ENCODE data around the gene CGREF1. TPM values are rescaled to one million over a fixed set of nuclear protein-coding genes. Genes with fewer than 3 reads are reported as not detected.
"Not testable (repeated sequence)": the region's sequence is repeated elsewhere in the genome, so short reads cannot be mapped to it uniquely, and the experiment has no call there.

Gene CGREF1
- total RNA-seq, 4 donors from 2014 or later: 1.1 to 4.2 (median 2.6) TPM

DNA sequence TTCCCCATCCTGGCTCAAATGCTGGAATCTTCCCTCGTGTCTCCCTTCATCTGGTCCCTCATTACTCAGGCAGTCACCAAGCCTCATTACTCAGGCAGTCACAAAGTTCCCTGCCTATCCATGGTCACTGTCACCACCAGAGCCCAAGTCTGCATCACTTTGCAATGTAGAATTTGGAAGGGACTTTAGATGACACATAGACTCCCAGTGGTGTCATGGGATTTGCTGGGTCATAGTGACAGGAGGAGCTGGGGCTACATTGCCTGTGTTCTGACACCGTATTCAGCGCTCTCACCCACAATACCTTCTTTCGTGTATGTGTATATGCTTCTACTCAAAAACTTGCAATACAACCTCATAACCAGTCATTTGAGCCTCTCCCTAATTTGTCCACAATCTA is 42.6 kb downstream of the CGREF1 start:
- TF ChIP-seq, protein P1, sequence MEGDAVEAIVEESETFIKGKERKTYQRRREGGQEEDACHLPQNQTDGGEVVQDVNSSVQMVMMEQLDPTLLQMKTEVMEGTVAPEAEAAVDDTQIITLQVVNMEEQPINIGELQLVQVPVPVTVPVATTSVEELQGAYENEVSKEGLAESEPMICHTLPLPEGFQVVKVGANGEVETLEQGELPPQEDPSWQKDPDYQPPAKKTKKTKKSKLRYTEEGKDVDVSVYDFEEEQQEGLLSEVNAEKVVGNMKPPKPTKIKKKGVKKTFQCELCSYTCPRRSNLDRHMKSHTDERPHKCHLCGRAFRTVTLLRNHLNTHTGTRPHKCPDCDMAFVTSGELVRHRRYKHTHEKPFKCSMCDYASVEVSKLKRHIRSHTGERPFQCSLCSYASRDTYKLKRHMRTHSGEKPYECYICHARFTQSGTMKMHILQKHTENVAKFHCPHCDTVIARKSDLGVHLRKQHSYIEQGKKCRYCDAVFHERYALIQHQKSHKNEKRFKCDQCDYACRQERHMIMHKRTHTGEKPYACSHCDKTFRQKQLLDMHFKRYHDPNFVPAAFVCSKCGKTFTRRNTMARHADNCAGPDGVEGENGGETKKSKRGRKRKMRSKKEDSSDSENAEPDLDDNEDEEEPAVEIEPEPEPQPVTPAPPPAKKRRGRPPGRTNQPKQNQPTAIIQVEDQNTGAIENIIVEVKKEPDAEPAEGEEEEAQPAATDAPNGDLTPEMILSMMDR (IDR thresholded peaks at IDR 0.05): no peak
- TF ChIP-seq POLR2AphosphoS5 (IDR thresholded peaks at IDR 0.05) (no peak), POLR2A (IDR thresholded peaks at IDR 0.05) (no peak), EP300 (IDR thresholded peaks at IDR 0.05) (no peak)
- H3K27ac ChIP-seq: no peak overlapping the region
- H3K4me3 ChIP-seq: no peak overlapping the region
- H3K27me3 ChIP-seq: no peaks in the 10 kb centered on the region
- H3K9me3 ChIP-seq: no peaks in the 10 kb centered on the region
- no peaks in the 10 kb centered on the region for H3K36me3 ChIP-seq
- 77% methylated on average over 4 of the region's 4 CpGs for WGBS
- H3K4me1 ChIP-seq: peaks cover 45% of the 10 kb centered on the region
- no peak for DNase-seq (ENCODE audit: low spot score in 2 of 2)

GRCh38 chr2:27075566-27075871 is 43.4 kb downstream of the CGREF1 start:
- H3K4me3 ChIP-seq; H3K36me3 ChIP-seq; H3K9me3 ChIP-seq; H3K27ac ChIP-seq; DNase-seq (ENCODE audit: low spot score in 2 of 2); H3K27me3 ChIP-seq: not testable (repeated sequence)
- peaks cover 42% of the 10 kb centered on the region for H3K4me1 ChIP-seq
- WGBS: 80% methylated on average over 6 of the region's 6 CpGs

DNA sequence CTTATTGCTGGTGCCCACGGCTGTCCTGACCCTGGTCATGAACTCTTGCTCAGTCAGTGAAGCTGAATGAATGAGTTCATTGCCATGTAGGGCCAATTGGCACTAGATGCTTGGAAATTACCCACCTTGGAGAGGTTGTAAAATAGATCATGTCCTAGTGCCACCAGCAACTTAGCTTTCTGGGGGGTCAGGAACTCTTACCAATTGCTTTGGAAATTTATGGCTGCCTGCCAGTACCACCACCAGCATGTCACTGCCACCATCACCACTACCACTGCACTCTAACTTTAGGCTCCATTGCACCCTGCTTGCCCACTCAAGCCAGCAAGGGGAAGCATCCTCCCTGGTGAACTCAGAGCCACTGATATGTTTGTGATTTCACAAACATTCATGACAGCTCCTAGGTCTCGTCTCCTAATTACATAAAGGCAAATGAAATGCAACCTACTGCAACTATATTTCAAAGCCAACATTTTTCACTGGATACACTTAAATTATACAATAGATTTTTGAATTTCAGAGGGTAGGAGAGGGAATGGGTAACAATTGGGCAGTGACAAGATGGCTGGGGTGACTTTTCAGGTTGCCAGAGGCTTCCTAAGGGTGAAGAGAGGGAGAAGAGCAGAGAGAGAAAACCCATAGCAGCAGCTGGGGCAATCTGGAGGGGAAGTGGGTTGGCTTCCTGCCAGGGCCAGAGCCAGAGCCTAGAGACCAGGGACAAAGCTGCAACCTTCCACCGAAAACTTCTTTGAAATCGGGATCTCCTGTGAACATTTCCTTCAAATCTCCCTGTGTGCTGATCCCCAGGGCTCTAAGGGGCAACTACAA is 44.0 kb downstream of the CGREF1 start:
- 71% methylated on average over 3 of the region's 4 CpGs for WGBS
- TF ChIP-seq POLR2A (IDR thresholded peaks at IDR 0.05) (no peak), POLR2AphosphoS5 (IDR thresholded peaks at IDR 0.05) (no peak), EP300 (IDR thresholded peaks at IDR 0.05) (no peak)
- TF ChIP-seq, protein P1 (IDR thresholded peaks at IDR 0.05): no peak
- peaks cover 42% of the 10 kb centered on the region for H3K4me1 ChIP-seq
- no peaks in the 10 kb centered on the region for H3K9me3 ChIP-seq
- H3K27ac ChIP-seq: no peak overlapping the region
- H3K36me3 ChIP-seq: no peaks in the 10 kb centered on the region
- no peak overlapping the region for H3K4me3 ChIP-seq
- H3K27me3 ChIP-seq: no peaks in the 10 kb centered on the region
- no peak for DNase-seq (ENCODE audit: low spot score in 2 of 2)

DNA sequence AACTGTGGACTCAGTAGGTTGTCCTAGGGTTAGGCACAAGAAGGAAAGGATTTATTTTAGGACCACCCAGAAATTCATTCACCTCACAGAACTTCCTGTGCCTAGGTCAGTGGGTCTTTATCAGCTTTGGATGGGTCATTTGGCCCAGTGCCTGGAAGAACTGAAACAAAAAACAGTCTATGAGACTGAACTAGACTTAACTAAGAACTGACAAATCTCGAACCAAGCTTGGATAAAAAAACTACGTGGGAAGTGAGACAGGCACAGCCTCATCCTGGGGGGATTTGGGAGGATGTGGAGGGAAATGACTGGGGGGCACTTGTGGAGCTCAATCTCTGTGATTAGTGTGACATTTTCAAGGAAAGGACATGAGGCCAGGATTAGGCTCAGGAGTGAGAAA is 45.1 kb downstream of the CGREF1 start:
- Histone ChIP-seq H3K36me3 (peaks cover 5% of the 10 kb centered on the region), H3K4me3 (no peak overlapping the region), H3K4me1 (peaks cover 42% of the 10 kb centered on the region), H3K27ac (no peak overlapping the region), H3K9me3 (no peaks in the 10 kb centered on the region), H3K27me3 (no peaks in the 10 kb centered on the region)
- TF ChIP-seq, protein P1 (IDR thresholded peaks at IDR 0.05): no peak
- TF ChIP-seq EP300 (IDR thresholded peaks at IDR 0.05): no peak
- no peak for TF ChIP-seq POLR2A (IDR thresholded peaks at IDR 0.05)
- no peak for TF ChIP-seq POLR2AphosphoS5 (IDR thresholded peaks at IDR 0.05)
- DNase-seq (ENCODE audit: low spot score in 2 of 2): no peak
- WGBS: 64% methylated on average over 2 of the region's 2 CpGs

DNA sequence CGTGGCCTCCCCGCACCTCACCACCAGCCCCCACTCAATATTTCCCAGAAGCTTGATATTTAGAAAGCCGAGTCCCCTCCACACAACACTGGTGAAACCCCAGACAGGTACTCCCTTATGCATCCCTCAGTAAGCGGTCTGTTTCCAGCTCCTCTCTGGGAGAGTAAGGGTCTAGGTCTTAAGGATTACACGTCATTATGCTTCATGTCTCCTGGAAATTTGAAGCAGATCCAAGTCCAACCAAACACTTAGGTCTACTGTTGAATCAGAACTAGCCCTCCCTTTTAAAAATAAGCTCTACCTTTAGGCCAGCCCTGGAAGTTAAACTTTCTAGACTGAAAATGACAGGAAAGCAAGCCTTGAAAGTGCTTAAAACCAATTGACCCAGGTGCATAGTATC is 46.0 kb downstream of the CGREF1 start:
- Histone ChIP-seq H3K4me1 (peaks cover 46% of the 10 kb centered on the region), H3K9me3 (no peaks in the 10 kb centered on the region), H3K27ac (no peak overlapping the region), H3K27me3 (no peaks in the 10 kb centered on the region), H3K4me3 (no peak overlapping the region), H3K36me3 (peaks cover 12% of the 10 kb centered on the region)
- WGBS: 82% methylated on average over 5 of the region's 5 CpGs
- DNase-seq (ENCODE audit: low spot score in 2 of 2): no peak
- TF ChIP-seq POLR2A (IDR thresholded peaks at IDR 0.05) (no peak), POLR2AphosphoS5 (IDR thresholded peaks at IDR 0.05) (no peak), EP300 (IDR thresholded peaks at IDR 0.05) (no peak)
- TF ChIP-seq, protein P1 (IDR thresholded peaks at IDR 0.05): no peak
